Calu3 (cell line): ENCODE data around the gene ZFP3. TPM values are rescaled to one million over a fixed set of nuclear protein-coding genes. Genes with fewer than 3 reads are reported as not detected.

Source experiments
- BruUV-seq: library from RNA; stranded (reverse); fragments of 400-500 nt; replicated peaks from 2 replicates; lab custom pipeline; 2021; lab: Mats Ljungman, UMichigan
- CTCF ChIA-PET: fragments of 300-600 bp; sonication (Branson Sonifier 250); formaldehyde crosslinking; loops from one replicate; lab custom pipeline; 2022; ENCODE audit warnings: antibody characterized with exemption; lab: Charles Lee
- DNase-seq: peaks from one replicate; pipeline ENCODE4 v3.0.0; 2022
- H3K27ac Mint-ChIP-seq: one replicate; pipeline ENCODE4 v1.8.0; 2022; ENCODE audit warnings: mixed read lengths; ENCODE audit not compliant: unreplicated experiment
- H3K27me3 Mint-ChIP-seq: one replicate; pipeline ENCODE4 v1.8.0; 2022; ENCODE audit warnings: mixed read lengths; ENCODE audit not compliant: unreplicated experiment
- H3K36me3 Mint-ChIP-seq: one replicate; pipeline ENCODE4 v1.8.0; 2022; ENCODE audit warnings: mild to moderate bottlenecking, moderate library complexity, mixed read lengths; ENCODE audit not compliant: insufficient read depth, unreplicated experiment
- H3K4me1 Mint-ChIP-seq: one replicate; pipeline ENCODE4 v1.8.0; 2022; ENCODE audit warnings: mild to moderate bottlenecking, low read depth, mixed read lengths; ENCODE audit not compliant: unreplicated experiment
- H3K4me3 Mint-ChIP-seq: one replicate; pipeline ENCODE4 v1.8.0; 2022; ENCODE audit warnings: mild to moderate bottlenecking, low read depth, moderate library complexity, mixed read lengths; ENCODE audit not compliant: unreplicated experiment
- H3K9me3 Mint-ChIP-seq: one replicate; pipeline ENCODE4 v1.8.0; 2022; ENCODE audit warnings: low read depth, mixed read lengths; ENCODE audit not compliant: unreplicated experiment
- intact Hi-C: fragments of 100-400 bp; cut with micrococcal nuclease; formaldehyde crosslinking; loops from one replicate; pipeline ENCODE4 v1.10.0; 2022; ENCODE audit not compliant: unreplicated experiment
- total RNA-seq: library from RNA; stranded (reverse); gene quantifications from 2 replicates; pipeline ENCODE4 v1.2.3, GENCODE V29; 2022
- TF ChIP-seq, protein P1 (sequence below): fragments of 200-600 bp; IDR thresholded peaks from one replicate; pipeline ENCODE4 v1.8.0; 2022; ENCODE audit warnings: antibody characterized with exemption; ENCODE audit not compliant: unreplicated experiment

The ZFP3 gene
- total RNA-seq, 1 experiment from 2014 or later, result not detected

DNA sequence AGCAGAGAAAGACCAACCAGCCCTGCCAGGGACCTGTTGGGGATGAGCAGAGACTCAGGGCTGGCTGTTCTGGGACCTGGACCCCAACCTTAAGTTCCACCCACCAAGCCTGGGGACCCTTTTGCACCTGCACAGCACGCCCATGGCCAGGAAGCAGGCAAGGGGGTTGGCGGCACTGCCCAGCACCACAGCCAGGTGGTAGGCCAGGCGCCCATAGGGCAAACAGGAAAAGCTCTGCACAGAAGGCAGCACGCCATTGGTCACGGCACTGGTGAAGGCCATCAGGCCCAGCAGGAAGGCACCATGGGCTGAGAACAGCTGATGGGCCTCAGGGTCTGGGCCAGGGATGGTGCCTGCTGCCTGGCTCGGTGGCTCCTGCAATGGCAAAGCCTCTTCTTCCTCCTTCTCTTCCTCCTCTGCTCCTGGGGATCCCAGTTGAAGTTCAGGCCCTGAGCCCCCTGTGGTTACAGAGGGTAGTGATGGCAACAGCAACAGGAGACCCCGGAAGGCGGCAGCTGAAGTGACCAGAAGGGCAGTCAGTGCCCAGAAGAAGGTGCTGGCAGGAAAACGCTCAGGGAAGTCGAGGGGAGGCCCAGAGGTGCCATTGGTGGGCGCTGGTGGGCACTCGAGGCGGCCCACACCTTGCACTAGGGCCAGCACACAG lies 44.8 kb upstream of the ZFP3 start:
- Mint-ChIP-seq H3K36me3 (peaks cover 6% of the 10 kb centered on the region), H3K9me3 (no peaks in the 10 kb centered on the region), H3K4me3 (no peak overlapping the region), H3K27ac (no peak overlapping the region), H3K27me3 (no peaks in the 10 kb centered on the region), H3K4me1 (no peaks in the 10 kb centered on the region)
- intact Hi-C loops, result no loop called here
- TF ChIP-seq, protein P1, sequence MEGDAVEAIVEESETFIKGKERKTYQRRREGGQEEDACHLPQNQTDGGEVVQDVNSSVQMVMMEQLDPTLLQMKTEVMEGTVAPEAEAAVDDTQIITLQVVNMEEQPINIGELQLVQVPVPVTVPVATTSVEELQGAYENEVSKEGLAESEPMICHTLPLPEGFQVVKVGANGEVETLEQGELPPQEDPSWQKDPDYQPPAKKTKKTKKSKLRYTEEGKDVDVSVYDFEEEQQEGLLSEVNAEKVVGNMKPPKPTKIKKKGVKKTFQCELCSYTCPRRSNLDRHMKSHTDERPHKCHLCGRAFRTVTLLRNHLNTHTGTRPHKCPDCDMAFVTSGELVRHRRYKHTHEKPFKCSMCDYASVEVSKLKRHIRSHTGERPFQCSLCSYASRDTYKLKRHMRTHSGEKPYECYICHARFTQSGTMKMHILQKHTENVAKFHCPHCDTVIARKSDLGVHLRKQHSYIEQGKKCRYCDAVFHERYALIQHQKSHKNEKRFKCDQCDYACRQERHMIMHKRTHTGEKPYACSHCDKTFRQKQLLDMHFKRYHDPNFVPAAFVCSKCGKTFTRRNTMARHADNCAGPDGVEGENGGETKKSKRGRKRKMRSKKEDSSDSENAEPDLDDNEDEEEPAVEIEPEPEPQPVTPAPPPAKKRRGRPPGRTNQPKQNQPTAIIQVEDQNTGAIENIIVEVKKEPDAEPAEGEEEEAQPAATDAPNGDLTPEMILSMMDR, result no peak
- DNase-seq, result no peak
- BruUV-seq, result no TSS peak
- CTCF ChIA-PET, result no interaction called here

DNA sequence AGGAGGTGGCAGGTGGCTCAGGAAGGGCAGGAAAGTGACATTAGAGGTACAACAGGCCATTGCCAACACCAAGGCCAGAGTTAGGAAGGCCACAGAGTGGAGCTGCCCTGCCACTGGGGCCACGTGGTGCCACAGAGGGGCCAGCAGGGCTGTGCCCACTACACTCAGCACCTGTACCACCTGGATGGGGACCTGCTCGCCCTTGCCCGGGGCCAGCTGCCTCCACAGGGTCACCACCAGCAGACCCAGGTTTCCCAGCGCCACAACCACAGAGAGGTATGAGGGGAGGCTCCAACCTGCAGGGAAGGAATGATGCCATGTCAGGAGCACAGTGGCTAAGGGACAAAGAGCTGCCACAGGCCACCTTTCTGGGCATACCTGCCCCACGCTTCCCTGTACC lies 44.2 kb upstream of the ZFP3 start:
- no peak overlapping the region for H3K4me3 Mint-ChIP-seq
- H3K36me3 Mint-ChIP-seq, result peaks cover 6% of the 10 kb centered on the region
- CTCF ChIA-PET, result no interaction called here
- H3K27ac Mint-ChIP-seq, result no peak overlapping the region
- no peak for DNase-seq
- H3K4me1 Mint-ChIP-seq, result no peaks in the 10 kb centered on the region
- TF ChIP-seq, protein P1, result no peak
- no peaks in the 10 kb centered on the region for H3K9me3 Mint-ChIP-seq
- intact Hi-C loops, result no loop called here
- no TSS peak for BruUV-seq
- H3K27me3 Mint-ChIP-seq, result no peaks in the 10 kb centered on the region

DNA sequence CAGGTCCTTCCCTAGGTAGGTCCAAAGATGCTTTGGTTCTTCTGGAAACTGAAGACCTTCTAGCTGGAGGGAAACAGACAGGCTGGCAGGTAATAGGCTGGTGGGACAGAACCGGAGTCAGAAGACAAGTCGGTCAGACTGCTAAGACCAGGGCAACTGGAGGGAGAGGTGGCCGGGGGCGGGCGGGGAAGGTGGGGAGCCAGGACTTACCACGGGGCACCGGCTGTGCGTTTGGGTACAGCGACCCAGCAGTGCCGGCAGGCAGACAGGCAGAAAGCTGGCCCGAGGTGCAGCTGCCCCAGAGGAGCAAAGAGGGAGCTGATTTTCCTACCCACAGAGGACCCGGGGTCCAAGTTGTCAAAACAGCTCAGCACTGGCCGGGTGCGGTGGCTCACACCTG lies 43.6 kb upstream of the ZFP3 start:
- Mint-ChIP-seq H3K4me3 (no peak overlapping the region), H3K27me3 (no peaks in the 10 kb centered on the region), H3K36me3 (peaks cover 6% of the 10 kb centered on the region), H3K27ac (no peak overlapping the region), H3K4me1 (no peaks in the 10 kb centered on the region), H3K9me3 (no peaks in the 10 kb centered on the region)
- no TSS peak for BruUV-seq
- DNase-seq, result no peak
- CTCF ChIA-PET, result interaction anchor here (0.6 kb wide), 1 partner anchor 226 kb away, joined by 3 read pairs; no protein-coding TSS in a partner anchor
- intact Hi-C loops, result no loop called here
- TF ChIP-seq, protein P1, result no peak

DNA sequence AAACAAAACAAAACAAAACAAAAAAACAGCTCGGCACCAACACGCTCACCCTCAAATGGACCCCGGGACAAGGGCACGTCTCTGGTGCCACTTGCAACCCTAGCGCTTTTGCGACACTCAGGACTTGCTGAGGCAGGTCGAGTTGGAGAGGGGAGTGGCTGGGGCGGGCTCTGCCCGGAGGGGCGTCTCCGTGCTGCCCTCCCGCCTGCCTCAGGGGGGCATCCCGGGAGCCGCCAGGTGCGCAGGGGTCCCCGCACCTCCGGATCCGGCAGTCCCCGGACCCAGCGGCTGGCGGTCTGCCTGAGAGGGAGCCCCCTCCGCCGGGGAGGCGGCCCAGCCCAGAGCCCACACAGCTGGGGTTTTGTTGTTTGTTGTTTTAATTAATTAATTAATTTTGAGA lies 43.0 kb upstream of the ZFP3 start, which contains the start of gene SLC52A1:
Gene SLC52A1, minus strand, starts transcription at position 112 of the 400 bp plus-strand sequence. CDS start 820 bp downstream, outside the sequence.
- peak; percentile 8 for DNase-seq
- Mint-ChIP-seq H3K4me1 (no peaks in the 10 kb centered on the region), H3K36me3 (peaks cover 6% of the 10 kb centered on the region), H3K4me3 (no peak within 1 kb of the TSS), H3K27ac (no peak within 1 kb of the TSS), H3K27me3 (no peaks in the 10 kb centered on the region), H3K9me3 (no peaks in the 10 kb centered on the region)
- intact Hi-C loops, result no loop called here
- BruUV-seq, result no TSS peak
- CTCF ChIA-PET, result interaction anchor here (0.6 to 0.9 kb wide), 4 partner anchors 9 to 225 kb away, joined by 3 to 11 read pairs (median 4); no protein-coding TSS in a partner anchor
- TF ChIP-seq, protein P1, result no peak
